Activated naive CD4-positive, alpha-beta T cell treated with anti-CD3 and anti-CD28 coated beads, Interleukin-2, amount 50 U/mL, for 24 hours (primary cell): ENCODE measurements around the gene GALNT10.
"Not testable (repeated sequence)": the region's sequence is repeated elsewhere in the genome, so short reads cannot be mapped to it uniquely, and the experiment has no call there.

Experiments
- H3K27ac Mint-ChIP-seq: one replicate; pipeline ENCODE4 v1.8.0; 2021; ENCODE audit warnings: mild to moderate bottlenecking, mixed read lengths
- H3K27me3 Mint-ChIP-seq: one replicate; pipeline ENCODE4 v1.8.0; 2021; ENCODE audit warnings: mixed read lengths
- H3K36me3 Mint-ChIP-seq: one replicate; pipeline ENCODE4 v1.8.0; 2021; ENCODE audit warnings: mixed read lengths
- H3K4me1 Mint-ChIP-seq: one replicate; pipeline ENCODE4 v1.8.0; 2021; ENCODE audit warnings: mixed read lengths
- H3K4me3 Mint-ChIP-seq: one replicate; pipeline ENCODE4 v1.8.0; 2021; ENCODE audit warnings: mild to moderate bottlenecking, mixed read lengths
- H3K9me3 Mint-ChIP-seq: one replicate; pipeline ENCODE4 v1.8.0; 2021; ENCODE audit warnings: mixed read lengths

GALNT10 gene

DNA sequence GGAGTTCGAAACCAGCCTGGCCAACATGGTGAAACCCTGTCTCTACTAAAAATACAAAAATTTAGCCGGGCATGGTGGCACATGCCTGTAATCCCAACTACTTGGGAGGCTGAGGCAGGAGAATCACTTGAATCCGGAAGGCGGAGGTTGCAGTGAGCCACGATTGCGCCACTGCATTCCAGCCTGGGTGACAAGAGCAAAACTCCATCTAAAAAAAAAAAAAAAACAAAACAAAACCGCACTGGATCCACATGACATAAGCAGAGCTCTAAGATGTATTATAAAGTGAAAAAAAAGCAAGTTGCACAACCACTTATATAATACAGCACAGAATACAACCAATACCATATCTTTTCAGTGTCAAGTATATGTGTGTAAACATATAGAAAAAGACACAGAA, 169.7 kb downstream of the GALNT10 start:
- H3K4me3 Mint-ChIP-seq, H3K27me3 Mint-ChIP-seq, H3K4me1 Mint-ChIP-seq, H3K9me3 Mint-ChIP-seq, H3K27ac Mint-ChIP-seq: not testable (repeated sequence)
- H3K36me3 Mint-ChIP-seq, result peaks cover 11% of the 10 kb centered on the region

DNA sequence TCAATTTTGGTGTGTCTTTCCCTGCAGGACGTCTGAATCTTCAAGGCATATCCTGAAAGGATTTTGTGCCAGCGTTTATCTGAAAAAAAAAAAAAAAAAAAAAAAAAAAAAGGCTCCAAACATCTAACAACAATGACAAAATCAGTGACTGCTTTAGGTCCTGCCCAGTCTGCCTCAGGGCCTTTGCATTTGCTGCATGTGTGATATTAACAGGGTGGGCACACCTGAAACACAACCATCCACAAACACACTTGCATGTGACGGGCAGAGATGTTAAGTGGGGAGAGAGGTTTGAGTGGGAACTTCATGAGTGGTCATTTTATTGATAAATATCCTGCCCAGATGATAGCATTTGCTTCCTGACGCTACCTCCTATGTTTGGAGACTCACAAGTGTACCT, 172.9 kb downstream of the GALNT10 start:
- Mint-ChIP-seq H3K27ac (no peak overlapping the region), H3K27me3 (no peaks in the 10 kb centered on the region), H3K4me3 (no peak overlapping the region), H3K36me3 (peaks cover 11% of the 10 kb centered on the region), H3K9me3 (no peaks in the 10 kb centered on the region), H3K4me1 (peaks cover 4% of the 10 kb centered on the region)

DNA sequence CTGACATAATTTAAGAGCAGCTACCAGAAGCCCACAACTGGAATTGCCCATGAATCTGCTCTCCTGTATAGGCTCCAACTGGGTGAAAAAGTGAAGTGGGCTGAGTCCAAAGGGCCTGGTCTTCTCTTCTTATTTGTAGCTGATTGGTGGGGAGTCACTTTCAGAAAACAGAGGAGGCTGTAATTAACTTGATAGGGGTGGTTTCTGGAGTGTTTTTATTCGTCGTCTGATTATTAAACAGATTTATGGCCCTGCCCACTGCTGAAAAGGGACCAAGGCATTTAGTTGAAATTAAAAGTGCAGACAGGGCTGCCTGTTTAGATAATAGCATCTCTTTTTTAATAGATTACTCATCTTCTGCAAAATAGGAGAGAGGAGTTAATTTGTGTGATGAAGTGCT, 174.2 kb downstream of the GALNT10 start:
- Mint-ChIP-seq H3K27me3 (no peaks in the 10 kb centered on the region), H3K4me3 (no peak overlapping the region), H3K9me3 (no peaks in the 10 kb centered on the region), H3K27ac (no peak overlapping the region), H3K4me1 (no peaks in the 10 kb centered on the region), H3K36me3 (peaks cover 12% of the 10 kb centered on the region)

DNA sequence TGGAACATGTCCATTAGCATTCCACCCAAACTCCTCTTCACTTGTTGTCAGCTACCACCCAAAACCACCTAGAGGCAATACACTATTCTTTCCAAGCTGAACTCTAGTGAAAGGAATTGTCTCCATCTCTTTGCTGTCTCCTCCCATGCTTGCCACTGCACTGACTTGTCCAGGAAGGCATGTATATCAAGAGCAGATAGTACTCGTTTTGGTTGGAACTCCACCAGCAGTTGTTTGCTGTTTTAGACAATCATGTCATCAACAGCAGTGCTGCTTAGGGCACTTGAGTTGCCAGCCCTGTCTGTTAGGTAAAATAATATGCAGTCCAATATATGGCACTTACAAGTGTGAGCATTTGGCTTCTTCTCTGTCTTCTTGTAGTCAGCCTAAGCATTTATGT, 175.3 kb downstream of the GALNT10 start:
- no peak overlapping the region for H3K27ac Mint-ChIP-seq
- H3K4me3 Mint-ChIP-seq, result no peak overlapping the region
- no peaks in the 10 kb centered on the region for H3K27me3 Mint-ChIP-seq
- peaks cover 13% of the 10 kb centered on the region for H3K36me3 Mint-ChIP-seq
- no peaks in the 10 kb centered on the region for H3K4me1 Mint-ChIP-seq
- H3K9me3 Mint-ChIP-seq, result no peaks in the 10 kb centered on the region

GRCh38 chr5:154366353-154366752, 175.8 kb downstream of the GALNT10 start:
- Mint-ChIP-seq H3K27ac (no peak overlapping the region), H3K36me3 (peaks cover 13% of the 10 kb centered on the region), H3K4me1 (no peaks in the 10 kb centered on the region), H3K27me3 (no peaks in the 10 kb centered on the region), H3K9me3 (no peaks in the 10 kb centered on the region), H3K4me3 (no peak overlapping the region)

DNA sequence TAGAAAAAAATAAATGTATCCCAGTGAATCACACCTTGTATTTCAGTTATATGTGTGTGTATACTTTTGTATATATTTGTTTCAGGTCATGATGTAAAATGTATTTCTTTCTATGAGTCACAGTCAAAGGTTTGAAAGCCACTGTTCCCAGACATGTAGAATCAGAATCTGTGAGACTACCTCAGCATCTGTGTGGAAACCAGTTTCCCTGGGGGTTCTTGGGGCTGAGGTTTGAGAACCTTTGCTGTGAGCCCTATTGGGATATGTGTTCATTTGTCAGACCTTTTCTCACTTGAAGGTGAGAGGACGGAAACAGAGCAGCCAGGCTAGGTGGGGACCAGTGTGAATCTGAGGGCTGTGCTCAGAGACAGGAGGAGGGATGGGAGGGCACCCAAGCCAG, 176.6 kb downstream of the GALNT10 start:
- Mint-ChIP-seq H3K27me3 (no peaks in the 10 kb centered on the region), H3K36me3 (peaks cover 12% of the 10 kb centered on the region), H3K9me3 (no peaks in the 10 kb centered on the region), H3K4me1 (no peaks in the 10 kb centered on the region), H3K4me3 (no peak overlapping the region), H3K27ac (no peak overlapping the region)

DNA sequence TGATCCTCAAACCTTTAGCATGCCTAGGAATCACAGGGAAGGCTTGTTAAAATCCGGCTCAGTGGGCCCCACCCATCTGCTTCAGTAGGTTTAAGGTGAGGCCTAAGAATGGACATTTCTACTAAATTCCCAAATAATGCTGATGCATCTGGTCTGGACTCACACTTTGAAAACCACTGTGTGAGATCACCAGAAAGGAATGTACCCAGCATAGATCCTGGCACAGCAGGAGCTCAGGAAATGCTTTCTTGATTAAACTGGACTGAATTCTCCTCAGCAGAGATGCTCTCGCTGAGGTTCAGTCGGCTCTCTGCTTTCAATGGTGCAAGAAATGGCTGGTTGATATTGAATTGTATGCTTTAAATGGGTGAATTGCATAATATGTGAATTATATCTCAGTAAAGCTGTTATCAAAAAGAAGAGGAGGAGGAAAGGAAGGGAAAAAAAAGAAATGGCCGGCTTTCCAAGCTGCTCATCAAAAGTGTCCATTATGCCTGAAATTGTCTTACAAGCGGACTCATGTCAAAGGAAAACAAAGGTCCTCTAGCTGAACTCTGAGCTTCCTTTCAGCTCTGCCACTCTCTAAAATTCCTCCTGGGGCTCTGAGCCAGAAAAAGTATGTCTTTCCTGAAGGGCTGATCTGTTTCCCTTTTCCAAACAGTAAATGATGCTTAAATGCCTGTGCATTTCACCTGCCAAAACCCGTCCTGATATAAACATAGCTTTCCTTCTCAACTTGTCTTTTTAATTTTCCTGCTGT, 177.7 kb downstream of the GALNT10 start:
- H3K36me3 Mint-ChIP-seq, result peaks cover 12% of the 10 kb centered on the region
- no peak overlapping the region for H3K27ac Mint-ChIP-seq
- H3K9me3 Mint-ChIP-seq, result no peaks in the 10 kb centered on the region
- no peaks in the 10 kb centered on the region for H3K27me3 Mint-ChIP-seq
- H3K4me1 Mint-ChIP-seq, result no peaks in the 10 kb centered on the region
- H3K4me3 Mint-ChIP-seq, result no peak overlapping the region

- no peaks in the 10 kb centered on the region for H3K27me3 Mint-ChIP-seq
- H3K27ac Mint-ChIP-seq, result no peak overlapping the region
- H3K4me1 Mint-ChIP-seq, result no peaks in the 10 kb centered on the region
- no peak overlapping the region for H3K4me3 Mint-ChIP-seq
- no peaks in the 10 kb centered on the region for H3K9me3 Mint-ChIP-seq
- H3K36me3 Mint-ChIP-seq, result peaks cover 7% of the 10 kb centered on the region
Measured at GRCh38 chr5:154369682-154370081, 179.1 kb downstream of the GALNT10 start.

DNA sequence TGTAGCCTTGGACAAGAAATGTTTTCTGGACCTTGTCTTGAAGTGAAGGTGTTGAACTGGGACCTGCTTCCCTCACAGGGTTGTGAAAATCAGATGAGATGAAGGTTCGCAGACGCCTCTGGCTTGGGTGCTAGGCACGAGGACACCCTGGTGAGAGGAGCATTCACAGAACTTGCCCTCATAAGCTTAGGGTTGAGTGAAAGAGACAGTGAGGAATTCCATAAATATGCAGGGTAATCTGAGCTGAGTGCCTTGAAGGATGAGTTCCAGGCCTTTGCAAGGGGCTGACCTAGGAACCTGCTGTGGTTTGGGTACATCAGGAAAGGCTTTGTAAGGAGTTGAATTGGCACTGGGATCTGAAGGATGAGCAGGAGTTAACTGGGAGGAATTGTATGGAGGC, 179.6 kb downstream of the GALNT10 start:
- peak overlapping the region; percentile 53 for H3K27ac Mint-ChIP-seq
- H3K27me3 Mint-ChIP-seq, result no peaks in the 10 kb centered on the region
- H3K9me3 Mint-ChIP-seq, result no peaks in the 10 kb centered on the region
- H3K4me1 Mint-ChIP-seq, result no peaks in the 10 kb centered on the region
- H3K4me3 Mint-ChIP-seq, result no peak overlapping the region
- peaks cover 7% of the 10 kb centered on the region for H3K36me3 Mint-ChIP-seq

DNA sequence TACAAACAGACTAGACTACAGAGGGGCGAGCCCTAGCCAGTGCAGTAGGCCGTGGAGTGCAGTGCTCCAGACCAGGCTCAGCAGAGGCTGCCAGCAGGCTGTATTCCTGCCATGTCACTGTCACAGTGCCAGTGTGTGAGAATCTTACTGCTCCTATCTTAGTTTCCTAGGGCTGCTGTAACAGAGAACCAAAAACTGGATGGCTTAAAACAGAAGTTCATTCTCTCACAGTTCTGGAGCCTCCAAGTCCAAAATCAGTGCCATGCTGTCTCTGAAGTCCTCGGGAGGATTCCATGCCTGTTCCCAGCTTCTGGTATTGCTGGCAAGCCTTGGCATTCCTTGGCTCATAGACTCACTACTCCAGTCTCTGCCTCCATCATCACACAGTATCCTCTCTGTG, 180.3 kb downstream of the GALNT10 start:
- no peaks in the 10 kb centered on the region for H3K27me3 Mint-ChIP-seq
- H3K36me3 Mint-ChIP-seq, result peaks cover 7% of the 10 kb centered on the region
- no peak overlapping the region for H3K4me3 Mint-ChIP-seq
- no peaks in the 10 kb centered on the region for H3K4me1 Mint-ChIP-seq
- H3K9me3 Mint-ChIP-seq, result no peaks in the 10 kb centered on the region
- no peak overlapping the region for H3K27ac Mint-ChIP-seq

DNA sequence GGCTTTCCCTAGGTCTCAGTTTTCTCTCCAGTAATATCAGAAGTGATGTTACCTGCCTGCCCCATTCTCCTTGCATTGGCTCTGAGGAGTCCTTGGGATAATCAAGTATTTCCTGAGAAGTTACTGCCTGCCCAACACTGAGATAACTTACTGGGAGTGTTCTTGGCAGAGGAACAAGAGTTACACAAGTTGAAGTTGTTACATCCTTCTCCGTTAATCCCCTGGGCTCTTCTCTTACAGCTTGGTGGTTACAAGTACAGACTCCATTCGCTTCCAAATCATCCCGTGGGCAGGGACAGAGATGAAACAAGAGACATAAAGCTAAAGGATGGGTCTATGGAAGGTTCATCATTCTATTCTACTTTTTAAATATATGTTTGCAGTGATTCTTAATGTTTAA, 181.2 kb downstream of the GALNT10 start:
- Mint-ChIP-seq H3K4me1 (no peaks in the 10 kb centered on the region), H3K27ac (no peak overlapping the region), H3K9me3 (no peaks in the 10 kb centered on the region), H3K27me3 (no peaks in the 10 kb centered on the region), H3K36me3 (peaks cover 7% of the 10 kb centered on the region), H3K4me3 (no peak overlapping the region)

DNA sequence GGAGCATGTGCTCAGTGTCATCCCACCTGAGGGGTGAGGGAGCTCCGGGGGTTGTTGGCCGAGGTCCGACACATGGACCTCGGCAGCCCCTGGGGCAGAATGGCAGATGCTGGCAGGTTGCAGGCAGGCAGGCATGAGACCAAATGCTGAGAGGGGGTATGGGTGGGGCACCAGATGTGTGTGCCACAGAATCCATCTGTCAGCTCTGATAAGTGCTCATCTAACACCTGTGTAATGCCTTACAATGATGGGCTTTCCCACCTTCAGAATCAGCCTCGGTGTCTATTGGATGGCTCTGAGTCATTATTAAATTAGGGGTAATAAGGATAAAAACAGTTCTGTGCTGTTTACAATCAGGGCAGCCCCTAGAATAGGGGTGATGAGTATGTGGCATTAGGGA, 182.1 kb downstream of the GALNT10 start:
- H3K4me1 Mint-ChIP-seq, result no peaks in the 10 kb centered on the region
- no peak overlapping the region for H3K27ac Mint-ChIP-seq
- H3K4me3 Mint-ChIP-seq, result no peak overlapping the region
- H3K27me3 Mint-ChIP-seq, result no peaks in the 10 kb centered on the region
- H3K9me3 Mint-ChIP-seq, result no peaks in the 10 kb centered on the region
- H3K36me3 Mint-ChIP-seq, result peaks cover 12% of the 10 kb centered on the region

DNA sequence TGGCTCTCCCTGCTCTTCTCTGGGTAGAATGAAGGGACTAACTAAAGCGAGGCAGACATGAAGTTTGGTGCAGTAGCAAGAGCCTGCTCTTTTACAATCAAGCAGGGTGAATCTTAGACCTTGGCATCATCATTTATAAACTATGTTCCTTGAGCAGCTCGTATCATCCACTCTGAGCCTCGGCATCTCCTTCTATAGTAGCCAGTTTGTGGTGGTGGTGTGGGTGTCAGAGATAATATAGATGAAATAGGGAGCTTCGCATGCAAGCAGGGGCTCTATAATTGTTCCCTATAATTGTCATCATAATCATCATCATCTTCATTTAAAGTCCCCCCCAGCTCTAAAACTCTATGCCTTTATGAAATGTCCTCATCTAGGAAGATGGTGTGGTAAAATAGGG, 182.8 kb downstream of the GALNT10 start:
- Mint-ChIP-seq H3K36me3 (peaks cover 14% of the 10 kb centered on the region), H3K4me1 (no peaks in the 10 kb centered on the region), H3K9me3 (no peaks in the 10 kb centered on the region), H3K27me3 (no peaks in the 10 kb centered on the region), H3K27ac (no peak overlapping the region), H3K4me3 (no peak overlapping the region)

GRCh38 chr5:154373729-154374179, 183.2 kb downstream of the GALNT10 start:
- no peak overlapping the region for H3K4me3 Mint-ChIP-seq
- peaks cover 14% of the 10 kb centered on the region for H3K36me3 Mint-ChIP-seq
- no peak overlapping the region for H3K27ac Mint-ChIP-seq
- H3K27me3 Mint-ChIP-seq, result no peaks in the 10 kb centered on the region
- no peaks in the 10 kb centered on the region for H3K4me1 Mint-ChIP-seq
- no peaks in the 10 kb centered on the region for H3K9me3 Mint-ChIP-seq

DNA sequence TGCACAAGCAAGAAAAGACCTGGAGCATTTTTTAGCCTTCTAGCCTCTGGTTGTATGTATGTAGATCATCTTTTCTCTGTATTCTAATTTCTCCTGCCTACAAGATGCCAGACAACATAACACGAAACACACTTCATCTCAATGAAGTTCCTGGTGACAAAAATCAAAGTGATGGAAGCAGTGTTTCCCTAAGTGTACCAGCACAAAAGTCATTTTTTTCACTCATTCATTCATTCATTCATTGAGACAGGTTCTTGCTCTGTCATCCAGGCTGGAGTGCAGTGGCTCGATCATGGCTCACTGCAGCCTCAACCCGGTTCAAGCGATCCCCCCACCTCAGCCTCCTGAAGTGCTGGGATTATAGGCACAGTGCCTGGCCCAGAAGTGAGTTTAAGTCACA, 183.7 kb downstream of the GALNT10 start:
- Mint-ChIP-seq H3K4me3 (no peak overlapping the region), H3K4me1 (no peaks in the 10 kb centered on the region), H3K27me3 (no peaks in the 10 kb centered on the region), H3K36me3 (peaks cover 11% of the 10 kb centered on the region), H3K27ac (no peak overlapping the region), H3K9me3 (no peaks in the 10 kb centered on the region)

DNA sequence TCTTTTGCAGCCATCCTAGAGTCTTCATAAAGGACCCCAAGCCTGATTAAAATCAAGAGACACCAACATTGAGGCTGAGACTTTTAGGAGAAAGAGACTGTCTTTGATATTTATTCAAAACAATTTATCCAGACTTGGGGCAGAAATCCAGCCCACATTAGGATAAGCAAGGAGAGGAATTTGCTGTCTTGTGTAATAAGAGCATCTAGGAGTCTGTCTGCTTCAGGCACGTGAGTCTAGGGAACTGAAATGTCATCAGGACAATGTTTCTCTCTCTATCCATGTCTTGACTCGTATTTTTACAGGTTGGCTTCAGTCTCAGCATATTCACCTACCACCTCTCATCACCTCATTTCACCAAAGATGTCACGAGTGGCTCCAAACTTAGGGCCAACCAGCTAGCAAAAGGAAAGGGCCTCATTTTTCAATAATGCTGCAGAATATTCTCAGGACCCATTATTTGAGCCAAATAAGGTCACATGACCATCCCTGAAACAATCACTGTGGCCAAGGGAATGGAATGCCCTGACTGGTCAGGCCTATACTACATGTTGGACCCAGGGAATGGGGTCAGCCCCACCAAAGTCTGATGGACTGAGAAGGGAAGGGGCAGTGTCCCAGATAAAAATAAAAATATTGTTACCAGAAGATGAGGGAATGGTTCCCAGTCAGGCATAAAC, 184.9 kb downstream of the GALNT10 start:
- peaks cover 12% of the 10 kb centered on the region for H3K36me3 Mint-ChIP-seq
- H3K9me3 Mint-ChIP-seq, result no peaks in the 10 kb centered on the region
- H3K27ac Mint-ChIP-seq, result no peak overlapping the region
- no peaks in the 10 kb centered on the region for H3K27me3 Mint-ChIP-seq
- no peak overlapping the region for H3K4me3 Mint-ChIP-seq
- no peaks in the 10 kb centered on the region for H3K4me1 Mint-ChIP-seq
